ENCODE measurements around the gene TMCO1. TPM values are rescaled to one million over a fixed set of nuclear protein-coding genes. Genes with fewer than 3 reads are reported as not detected.

TMCO1 gene
- total RNA-seq, 1 donor from 2014 or later, result 9.9 TPM

DNA sequence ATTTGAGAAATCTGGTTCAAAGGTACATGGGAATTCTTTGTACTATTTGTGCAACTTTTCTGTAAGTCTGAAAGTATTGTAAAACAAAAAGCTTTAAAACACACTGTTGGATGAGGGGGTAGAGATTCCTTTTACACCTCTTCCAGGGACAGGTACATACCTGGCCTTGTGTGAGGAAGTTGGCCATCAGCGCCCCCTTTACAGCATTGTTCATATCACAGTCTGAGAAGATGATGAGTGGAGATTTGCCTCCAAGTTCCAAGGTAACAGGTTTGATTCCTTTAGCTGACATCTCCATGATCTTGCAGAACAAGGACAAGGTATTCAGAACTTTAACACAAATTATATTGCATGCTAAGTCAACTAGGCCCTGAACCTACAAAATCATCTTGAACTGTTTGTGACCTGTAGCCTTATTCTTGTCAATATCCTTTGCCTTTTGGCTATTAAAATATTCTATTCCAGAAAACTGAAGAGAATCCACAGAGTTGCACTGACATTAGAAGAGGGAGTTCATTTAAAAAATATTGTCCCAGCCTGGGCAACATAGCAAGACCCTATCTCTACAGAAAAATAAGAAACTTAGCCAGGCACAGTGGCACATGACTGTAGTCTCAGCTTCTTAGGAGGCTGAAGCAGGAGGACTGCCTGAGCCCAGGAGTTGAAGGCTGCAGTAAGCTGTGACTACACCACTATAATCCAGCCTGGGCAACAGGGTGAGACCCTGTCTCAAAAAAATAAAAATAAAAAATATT is 89.2 kb downstream of the TMCO1 start:
- H3K27me3 ChIP-seq, result no peaks in the 10 kb centered on the region
- no peak for DNase-seq (ENCODE audit: low spot score in 2 of 2)
- H3K4me1 ChIP-seq, result no peaks in the 10 kb centered on the region
- H3K4me3 ChIP-seq, result no peak overlapping the region
- intact Hi-C loops (cut with DNase I), result no loop called here
- no peaks in the 10 kb centered on the region for H3K9me3 ChIP-seq
- TF ChIP-seq, protein P1, sequence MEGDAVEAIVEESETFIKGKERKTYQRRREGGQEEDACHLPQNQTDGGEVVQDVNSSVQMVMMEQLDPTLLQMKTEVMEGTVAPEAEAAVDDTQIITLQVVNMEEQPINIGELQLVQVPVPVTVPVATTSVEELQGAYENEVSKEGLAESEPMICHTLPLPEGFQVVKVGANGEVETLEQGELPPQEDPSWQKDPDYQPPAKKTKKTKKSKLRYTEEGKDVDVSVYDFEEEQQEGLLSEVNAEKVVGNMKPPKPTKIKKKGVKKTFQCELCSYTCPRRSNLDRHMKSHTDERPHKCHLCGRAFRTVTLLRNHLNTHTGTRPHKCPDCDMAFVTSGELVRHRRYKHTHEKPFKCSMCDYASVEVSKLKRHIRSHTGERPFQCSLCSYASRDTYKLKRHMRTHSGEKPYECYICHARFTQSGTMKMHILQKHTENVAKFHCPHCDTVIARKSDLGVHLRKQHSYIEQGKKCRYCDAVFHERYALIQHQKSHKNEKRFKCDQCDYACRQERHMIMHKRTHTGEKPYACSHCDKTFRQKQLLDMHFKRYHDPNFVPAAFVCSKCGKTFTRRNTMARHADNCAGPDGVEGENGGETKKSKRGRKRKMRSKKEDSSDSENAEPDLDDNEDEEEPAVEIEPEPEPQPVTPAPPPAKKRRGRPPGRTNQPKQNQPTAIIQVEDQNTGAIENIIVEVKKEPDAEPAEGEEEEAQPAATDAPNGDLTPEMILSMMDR (IDR thresholded peaks at IDR 0.05), result no peak
- H3K27ac ChIP-seq, result no peak overlapping the region
- peaks cover 19 to 74% of the 10 kb centered on the region in 2 donors for H3K36me3 ChIP-seq

GRCh38 chr1:165678509-165678908 is 90.2 kb downstream of the TMCO1 start:
- H3K36me3 ChIP-seq, result peaks cover 19 to 74% of the 10 kb centered on the region in 2 donors
- H3K9me3 ChIP-seq, result no peaks in the 10 kb centered on the region
- TF ChIP-seq, protein P1 (IDR thresholded peaks at IDR 0.05), result no peak
- H3K4me1 ChIP-seq, result no peaks in the 10 kb centered on the region
- H3K27me3 ChIP-seq, result no peaks in the 10 kb centered on the region
- no peak overlapping the region for H3K27ac ChIP-seq
- DNase-seq (ENCODE audit: low spot score in 2 of 2), result no peak
- no peak overlapping the region for H3K4me3 ChIP-seq
- intact Hi-C loops (cut with DNase I), result no loop called here

Other genes with a start within 250 kb of the TMCO1 start
- not detected for gene LRRC52, start 224.9 kb downstream of the TMCO1 start, total RNA-seq
- gene MGST3, start 137.6 kb downstream of the TMCO1 start, total RNA-seq, result 177 TPM
- 58.0 TPM for gene ALDH9A1, start 70.3 kb downstream of the TMCO1 start, total RNA-seq
- 30.3 TPM for gene UCK2, start 58.7 kb upstream of the TMCO1 start, total RNA-seq

Data from ascending aorta (tissue), 2 donors.